Prostate gland (tissue), 2 donors: ENCODE results near the gene BDH1. TPM values are rescaled to one million over a fixed set of nuclear protein-coding genes. Genes with fewer than 3 reads are reported as not detected.

Source experiments
- DNase-seq: peaks from one replicate; pipeline ENCODE4 v3.0.0-alpha.2; 2019; ENCODE audit warnings: low spot score
- H3K27ac ChIP-seq, 2 donors: fragments of 200-600 bp; sonication (generic); 2 replicates each; pipeline ENCODE4 v1.5.1; 2017 to 2019
- H3K27me3 ChIP-seq: fragments of 200-600 bp; sonication (generic); replicated peaks from 2 replicates; pipeline ENCODE4 v1.5.1; 2019; ENCODE audit not compliant: insufficient read depth
- H3K36me3 ChIP-seq, 2 donors: fragments of 200-600 bp; sonication (generic); 1 replicate in 1 of 2; 2 replicates in 1 of 2; pipeline versions ENCODE4 v1.5.1 to v1.8.1; 2017 to 2019
- H3K4me1 ChIP-seq: fragments of 200-600 bp; sonication (generic); replicated peaks from 2 replicates; pipeline ENCODE4 v1.5.1; 2019
- H3K4me3 ChIP-seq, 2 donors: fragments of 200-600 bp; sonication (generic); 2 replicates each; pipeline ENCODE4 v1.5.1; 2017 to 2019
- H3K9me3 ChIP-seq: fragments of 200-600 bp; sonication (generic); 2 replicates; pipeline ENCODE4 v1.5.1; 2017
- CTCF ChIP-seq, 4 experiments: fragments of 200-600 bp in 2 of 4; fragments of 450-650 bp in 2 of 4; sonication (generic) in 2 of 4; IDR thresholded peaks; 1 replicate in 3 of 4; 2 replicates in 1 of 4; pipeline ENCODE4 v1.5.1; 2016 to 2019; ENCODE audit warnings: antibody characterized with exemption in 4 of 4, mild to moderate bottlenecking in 2 of 4, moderate library complexity in 2 of 4
- POLR2A ChIP-seq: fragments of 450-650 bp; IDR thresholded peaks from one replicate; pipeline ENCODE4 v1.6.1; 2016; ENCODE audit warnings: antibody characterized with exemption, mild to moderate bottlenecking
- POLR2AphosphoS5 ChIP-seq: sonication (generic); formaldehyde crosslinking; IDR thresholded peaks from one replicate; pipeline ENCODE4 v1.6.1; 2017; ENCODE audit warnings: antibody characterized with exemption
- WGBS: methylation state at CpG from one replicate; pipeline ENCODE4 v1.1.5; 2018; 5-methylcytosine and 5-hydroxymethylcytosine counted together
- intact Hi-C: fragments of 100-400 bp; cut with DNase I; formaldehyde crosslinking; loops from one replicate; pipeline ENCODE4 v1.14.2; 2022
- total RNA-seq, 2 donors: library from RNA; depleted of rRNA; stranded (reverse); fragments of >200 nt; gene quantifications; one replicate each; pipeline ENCODE4 v1.1.0, GENCODE V29; 2016

The BDH1 gene
- total RNA-seq, 2 donors from 2014 or later, result 41.1 to 84.3 TPM

- Histone ChIP-seq H3K4me1 (no peaks in the 10 kb centered on the region), H3K36me3 (no peaks in the 10 kb centered on the region), H3K4me3 (no peak overlapping the region), H3K27ac (no peak overlapping the region), H3K9me3 (no peaks in the 10 kb centered on the region), H3K27me3 (no peaks in the 10 kb centered on the region)
- no peak for DNase-seq
- WGBS, result 71% methylated on average over 13 of the region's 13 CpGs
- intact Hi-C loops, result no loop called here
- TF ChIP-seq POLR2AphosphoS5, result no peak
- TF ChIP-seq POLR2A, result no peak
- no peak for TF ChIP-seq CTCF (IDR thresholded peaks at IDR 0.05)
Observed at GRCh38 chr3:197522183-197522715, 33.5 kb downstream of the BDH1 start.

GRCh38 chr3:197521277-197522182, 34.2 kb downstream of the BDH1 start:
- no peaks in the 10 kb centered on the region for H3K36me3 ChIP-seq
- WGBS, result 93% methylated on average over 18 of the region's 18 CpGs
- H3K27me3 ChIP-seq, result no peaks in the 10 kb centered on the region
- H3K4me3 ChIP-seq, result no peak overlapping the region
- H3K27ac ChIP-seq, result no peak overlapping the region
- intact Hi-C loops, result no loop called here
- DNase-seq, result no peak
- no peaks in the 10 kb centered on the region for H3K4me1 ChIP-seq
- TF ChIP-seq CTCF (IDR thresholded peaks at IDR 0.05) (no peak), POLR2AphosphoS5 (no peak), POLR2A (no peak)
- no peaks in the 10 kb centered on the region for H3K9me3 ChIP-seq

- WGBS, result 73% methylated on average over 31 of the region's 31 CpGs
- intact Hi-C loops, result no loop called here
- no peaks in the 10 kb centered on the region for H3K4me1 ChIP-seq
- H3K27me3 ChIP-seq, result no peaks in the 10 kb centered on the region
- TF ChIP-seq POLR2AphosphoS5, result no peak
- no peak for TF ChIP-seq POLR2A
- TF ChIP-seq CTCF (IDR thresholded peaks at IDR 0.05), result no peak
- no peaks in the 10 kb centered on the region for H3K36me3 ChIP-seq
- H3K9me3 ChIP-seq, result no peaks in the 10 kb centered on the region
- no peak overlapping the region for H3K27ac ChIP-seq
- DNase-seq, result no peak
- no peak overlapping the region for H3K4me3 ChIP-seq
Observed at GRCh38 chr3:197520311-197521276, 35.2 kb downstream of the BDH1 start.

DNA sequence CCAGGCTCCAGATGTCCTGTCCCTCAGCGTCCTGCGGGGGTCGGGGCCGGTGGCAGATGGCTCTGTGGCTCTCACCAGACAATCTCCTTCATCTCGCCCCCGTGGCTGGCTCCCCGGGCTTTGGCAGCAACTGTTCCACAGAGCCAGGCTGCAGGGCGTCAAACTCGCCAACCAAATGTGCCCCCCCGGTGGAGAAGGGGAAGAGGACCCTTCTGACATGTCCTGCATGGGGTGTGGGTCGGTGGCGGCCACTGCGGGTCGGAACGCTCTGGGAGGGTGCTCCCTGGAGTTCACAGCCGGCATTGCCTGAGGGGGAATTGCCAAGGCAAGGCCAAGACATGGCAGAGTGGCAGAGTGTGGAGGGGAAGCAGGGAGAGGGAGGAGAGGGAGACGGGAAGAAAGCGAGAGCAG, 36.0 kb downstream of the BDH1 start:
- H3K4me1 ChIP-seq, result no peaks in the 10 kb centered on the region
- no peaks in the 10 kb centered on the region for H3K9me3 ChIP-seq
- WGBS, result 89% methylated on average over 18 of the region's 18 CpGs
- H3K27me3 ChIP-seq, result no peaks in the 10 kb centered on the region
- intact Hi-C loops, result no loop called here
- no peak overlapping the region for H3K27ac ChIP-seq
- no peak for TF ChIP-seq POLR2A
- no peak for TF ChIP-seq CTCF (IDR thresholded peaks at IDR 0.05)
- H3K4me3 ChIP-seq, result no peak overlapping the region
- no peak for DNase-seq
- H3K36me3 ChIP-seq, result no peaks in the 10 kb centered on the region
